GM23338 (cell line): ENCODE data around the gene UST. TPM values are rescaled to one million over a fixed set of nuclear protein-coding genes. Genes with fewer than 3 reads are reported as not detected.

Source experiments
- ATAC-seq: fragments of 200-7000 bp; cut with Tn5 transposase; 3 replicates; pipeline ENCODE4 v1.9.1; 2020
- DNase-seq: peaks from one replicate; pipeline ENCODE4 v3.0.0-alpha.2; 2015; ENCODE audit warnings: low spot score
- H2AFZ ChIP-seq: fragments of 200-600 bp; sonication (generic); 2 replicates; pipeline ENCODE4 v1.8.0; 2016; ENCODE audit warnings: antibody characterized with exemption, mild to moderate bottlenecking, moderate library complexity
- H3F3A ChIP-seq: fragments of 200-600 bp; sonication (generic); replicated peaks from 2 replicates; pipeline ENCODE4 v1.8.0; 2017; ENCODE audit warnings: antibody characterized with exemption, mixed run types, low read depth
- H3K27ac ChIP-seq: fragments of 200-600 bp; sonication (generic); 2 replicates; pipeline ENCODE4 v1.6.1; 2016; ENCODE audit warnings: low read depth
- H3K27me3 ChIP-seq: fragments of 200-600 bp; sonication (generic); 2 replicates; pipeline ENCODE4 v1.8.0; 2016; ENCODE audit warnings: mild to moderate bottlenecking, mixed run types, moderate library complexity; ENCODE audit not compliant: insufficient read depth
- H3K36me3 ChIP-seq: fragments of 200-600 bp; sonication (generic); 2 replicates; pipeline ENCODE4 v1.8.0; 2016; ENCODE audit warnings: mild to moderate bottlenecking; ENCODE audit not compliant: insufficient read depth
- H3K4me1 ChIP-seq: fragments of 200-600 bp; sonication (generic); 2 replicates; pipeline ENCODE4 v1.8.0; 2016; ENCODE audit warnings: mild to moderate bottlenecking, moderate library complexity; ENCODE audit not compliant: insufficient read depth
- H3K4me2 ChIP-seq: fragments of 200-600 bp; sonication (generic); 2 replicates; pipeline ENCODE4 v1.7.1; 2017; ENCODE audit warnings: mixed run types
- H3K4me3 ChIP-seq: fragments of 200-600 bp; sonication (generic); 2 replicates; pipeline ENCODE4 v1.6.1; 2016; ENCODE audit warnings: mixed run types
- H3K79me2 ChIP-seq: fragments of 200-600 bp; sonication (generic); replicated peaks from 2 replicates; pipeline ENCODE4 v1.8.0; 2017; ENCODE audit warnings: mild to moderate bottlenecking; ENCODE audit not compliant: insufficient read depth
- H3K9me2 ChIP-seq: fragments of 200-600 bp; sonication (generic); 2 replicates; pipeline ENCODE4 v1.8.0; 2017; ENCODE audit not compliant: insufficient read depth
- H4K20me1 ChIP-seq: fragments of 200-600 bp; sonication (generic); replicated peaks from 2 replicates; pipeline ENCODE4 v1.8.0; 2017; ENCODE audit warnings: mild to moderate bottlenecking; ENCODE audit not compliant: insufficient read depth
- H3K27ac Mint-ChIP-seq: 2 replicates; pipeline ENCODE4 v1.8.0; 2020; ENCODE audit warnings: inconsistent platforms, mild to moderate bottlenecking, moderate library complexity, mixed read lengths
- H3K27me3 Mint-ChIP-seq: 3 replicates; pipeline ENCODE4 v1.8.0; 2022; ENCODE audit warnings: low read depth, mild to moderate bottlenecking, moderate library complexity, mixed read lengths, inconsistent platforms; ENCODE audit not compliant: insufficient read depth, poor library complexity
- H3K36me3 Mint-ChIP-seq: 3 replicates; pipeline ENCODE4 v1.8.0; 2021; ENCODE audit warnings: low read depth, mild to moderate bottlenecking, inconsistent platforms, moderate library complexity, mixed read lengths
- H3K4me1 Mint-ChIP-seq: 3 replicates; pipeline ENCODE4 v1.8.0; 2020; ENCODE audit warnings: mild to moderate bottlenecking, inconsistent platforms, mixed read lengths
- H3K4me3 Mint-ChIP-seq: 3 replicates; pipeline ENCODE4 v1.8.0; 2021; ENCODE audit warnings: moderate library complexity, mild to moderate bottlenecking, inconsistent platforms, mixed read lengths
- H3K9me3 Mint-ChIP-seq: 3 replicates; pipeline ENCODE4 v1.8.0; 2020; ENCODE audit warnings: moderate library complexity, mild to moderate bottlenecking, inconsistent platforms, mixed read lengths
- CREB1 ChIP-seq: fragments of 250-450 bp; sonication (Bioruptor Pico); IDR thresholded peaks from 2 replicates; pipeline ENCODE4 v1.5.0; 2020; ENCODE audit warnings: low read depth, mild to moderate bottlenecking, moderate library complexity
- EZH2 ChIP-seq: fragments of 200-600 bp; sonication (generic); IDR thresholded peaks from one replicate; pipeline ENCODE4 v1.8.0; 2017; ENCODE audit warnings: antibody characterized with exemption, mild to moderate bottlenecking, low read depth; ENCODE audit not compliant: unreplicated experiment
- EZH2phosphoT487 ChIP-seq: fragments of 200-600 bp; sonication (generic); IDR thresholded peaks from one replicate; pipeline ENCODE4 v1.8.1; 2018; ENCODE audit warnings: antibody characterized with exemption; ENCODE audit not compliant: unreplicated experiment
- JUNB ChIP-seq: IDR thresholded peaks from one replicate; pipeline ENCODE4 v1.6.1; 2016; ENCODE audit warnings: antibody characterized with exemption; ENCODE audit not compliant: unreplicated experiment
- NANOG ChIP-seq: IDR thresholded peaks from 2 replicates; pipeline ENCODE4 v1.6.1; 2016; ENCODE audit warnings: antibody characterized with exemption, borderline replicate concordance
- POLR2AphosphoS5 ChIP-seq: IDR thresholded peaks from 2 replicates; pipeline ENCODE4 v1.6.1; 2016; ENCODE audit warnings: antibody characterized with exemption, low read depth
- STAT1 ChIP-seq: IDR thresholded peaks from one replicate; pipeline ENCODE4 v1.6.1; 2016; ENCODE audit warnings: antibody characterized with exemption; ENCODE audit not compliant: unreplicated experiment
- ZNF331 ChIP-seq: fragments of 250-450 bp; sonication (Bioruptor Pico); IDR thresholded peaks from 2 replicates; pipeline ENCODE4 v1.5.0; 2020; ENCODE audit warnings: low read depth, mild to moderate bottlenecking, moderate library complexity
- polyA plus RNA-seq: library from polyadenylated mRNA; unstranded; fragments of >200 nt; fragmentation: Nextera tagmentation; extraction: Ambion mirVana; gene quantifications from 2 replicates; pipeline ENCODE4 v1.2.1, GENCODE V29; 2016
- total RNA-seq: library from RNA; depleted of rRNA; stranded (reverse); fragments of >200 nt; shearing (Covaris generic); gene quantifications from 2 replicates; pipeline ENCODE4 v1.2.3, GENCODE V29; 2014
- TF ChIP-seq, protein P1 (sequence below): fragments of 250-450 bp; sonication (Bioruptor Pico); IDR thresholded peaks from 2 replicates; pipeline ENCODE4 v1.5.0; 2020; ENCODE audit warnings: mild to moderate bottlenecking, moderate library complexity
- TF ChIP-seq, protein P2 (sequence below), 2 experiments: fragments of 200-600 bp in 1 of 2; sonication (generic) in 1 of 2; conservative IDR thresholded peaks; 2 replicates each; pipeline versions ENCODE4 v1.5.1 to v1.6.1; 2016 to 2017; ENCODE audit warnings: antibody characterized with exemption in 2 of 2, low read depth in 2 of 2, mild to moderate bottlenecking in 2 of 2, moderate library complexity in 1 of 2
- TF ChIP-seq, protein P3 (sequence below): IDR thresholded peaks from one replicate; pipeline ENCODE4 v1.6.1; 2018; ENCODE audit warnings: antibody characterized with exemption; ENCODE audit not compliant: unreplicated experiment
- TF ChIP-seq, protein P4 (sequence below): IDR thresholded peaks from 2 replicates; pipeline ENCODE4 v1.6.1; 2016; ENCODE audit warnings: antibody characterized with exemption

Gene UST
- total and polyA plus RNA-seq, 2 experiments from 2014 or later: 12.6 to 33.0 TPM

DNA sequence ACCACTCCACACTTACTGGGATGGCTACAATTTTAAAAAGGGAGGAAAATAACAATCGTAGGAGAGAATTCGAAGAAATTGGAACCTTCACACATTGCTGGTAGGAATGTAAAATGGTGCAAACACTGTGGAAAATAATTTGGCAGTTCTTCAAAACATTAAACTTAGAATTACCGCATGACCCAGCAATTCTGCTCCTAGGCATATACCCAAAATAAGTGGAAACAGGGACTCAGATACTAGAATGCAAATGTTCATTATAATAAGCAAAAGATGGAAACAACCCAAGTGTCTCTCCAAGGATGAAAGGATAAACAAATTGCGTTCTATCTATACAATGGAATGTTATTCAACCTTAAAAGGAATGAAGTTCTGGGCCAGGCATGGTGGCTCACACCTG lies 325.2 kb downstream of the UST start:
- no peak overlapping the region for H3K4me3 Mint-ChIP-seq
- no peak overlapping the region for H2AFZ ChIP-seq
- H3K27me3 ChIP-seq: no peaks in the 10 kb centered on the region
- no peaks in the 10 kb centered on the region for H3K79me2 ChIP-seq
- no peak for TF ChIP-seq EZH2
- TF ChIP-seq POLR2AphosphoS5: no peak
- TF ChIP-seq EZH2phosphoT487: no peak
- TF ChIP-seq, protein P1, sequence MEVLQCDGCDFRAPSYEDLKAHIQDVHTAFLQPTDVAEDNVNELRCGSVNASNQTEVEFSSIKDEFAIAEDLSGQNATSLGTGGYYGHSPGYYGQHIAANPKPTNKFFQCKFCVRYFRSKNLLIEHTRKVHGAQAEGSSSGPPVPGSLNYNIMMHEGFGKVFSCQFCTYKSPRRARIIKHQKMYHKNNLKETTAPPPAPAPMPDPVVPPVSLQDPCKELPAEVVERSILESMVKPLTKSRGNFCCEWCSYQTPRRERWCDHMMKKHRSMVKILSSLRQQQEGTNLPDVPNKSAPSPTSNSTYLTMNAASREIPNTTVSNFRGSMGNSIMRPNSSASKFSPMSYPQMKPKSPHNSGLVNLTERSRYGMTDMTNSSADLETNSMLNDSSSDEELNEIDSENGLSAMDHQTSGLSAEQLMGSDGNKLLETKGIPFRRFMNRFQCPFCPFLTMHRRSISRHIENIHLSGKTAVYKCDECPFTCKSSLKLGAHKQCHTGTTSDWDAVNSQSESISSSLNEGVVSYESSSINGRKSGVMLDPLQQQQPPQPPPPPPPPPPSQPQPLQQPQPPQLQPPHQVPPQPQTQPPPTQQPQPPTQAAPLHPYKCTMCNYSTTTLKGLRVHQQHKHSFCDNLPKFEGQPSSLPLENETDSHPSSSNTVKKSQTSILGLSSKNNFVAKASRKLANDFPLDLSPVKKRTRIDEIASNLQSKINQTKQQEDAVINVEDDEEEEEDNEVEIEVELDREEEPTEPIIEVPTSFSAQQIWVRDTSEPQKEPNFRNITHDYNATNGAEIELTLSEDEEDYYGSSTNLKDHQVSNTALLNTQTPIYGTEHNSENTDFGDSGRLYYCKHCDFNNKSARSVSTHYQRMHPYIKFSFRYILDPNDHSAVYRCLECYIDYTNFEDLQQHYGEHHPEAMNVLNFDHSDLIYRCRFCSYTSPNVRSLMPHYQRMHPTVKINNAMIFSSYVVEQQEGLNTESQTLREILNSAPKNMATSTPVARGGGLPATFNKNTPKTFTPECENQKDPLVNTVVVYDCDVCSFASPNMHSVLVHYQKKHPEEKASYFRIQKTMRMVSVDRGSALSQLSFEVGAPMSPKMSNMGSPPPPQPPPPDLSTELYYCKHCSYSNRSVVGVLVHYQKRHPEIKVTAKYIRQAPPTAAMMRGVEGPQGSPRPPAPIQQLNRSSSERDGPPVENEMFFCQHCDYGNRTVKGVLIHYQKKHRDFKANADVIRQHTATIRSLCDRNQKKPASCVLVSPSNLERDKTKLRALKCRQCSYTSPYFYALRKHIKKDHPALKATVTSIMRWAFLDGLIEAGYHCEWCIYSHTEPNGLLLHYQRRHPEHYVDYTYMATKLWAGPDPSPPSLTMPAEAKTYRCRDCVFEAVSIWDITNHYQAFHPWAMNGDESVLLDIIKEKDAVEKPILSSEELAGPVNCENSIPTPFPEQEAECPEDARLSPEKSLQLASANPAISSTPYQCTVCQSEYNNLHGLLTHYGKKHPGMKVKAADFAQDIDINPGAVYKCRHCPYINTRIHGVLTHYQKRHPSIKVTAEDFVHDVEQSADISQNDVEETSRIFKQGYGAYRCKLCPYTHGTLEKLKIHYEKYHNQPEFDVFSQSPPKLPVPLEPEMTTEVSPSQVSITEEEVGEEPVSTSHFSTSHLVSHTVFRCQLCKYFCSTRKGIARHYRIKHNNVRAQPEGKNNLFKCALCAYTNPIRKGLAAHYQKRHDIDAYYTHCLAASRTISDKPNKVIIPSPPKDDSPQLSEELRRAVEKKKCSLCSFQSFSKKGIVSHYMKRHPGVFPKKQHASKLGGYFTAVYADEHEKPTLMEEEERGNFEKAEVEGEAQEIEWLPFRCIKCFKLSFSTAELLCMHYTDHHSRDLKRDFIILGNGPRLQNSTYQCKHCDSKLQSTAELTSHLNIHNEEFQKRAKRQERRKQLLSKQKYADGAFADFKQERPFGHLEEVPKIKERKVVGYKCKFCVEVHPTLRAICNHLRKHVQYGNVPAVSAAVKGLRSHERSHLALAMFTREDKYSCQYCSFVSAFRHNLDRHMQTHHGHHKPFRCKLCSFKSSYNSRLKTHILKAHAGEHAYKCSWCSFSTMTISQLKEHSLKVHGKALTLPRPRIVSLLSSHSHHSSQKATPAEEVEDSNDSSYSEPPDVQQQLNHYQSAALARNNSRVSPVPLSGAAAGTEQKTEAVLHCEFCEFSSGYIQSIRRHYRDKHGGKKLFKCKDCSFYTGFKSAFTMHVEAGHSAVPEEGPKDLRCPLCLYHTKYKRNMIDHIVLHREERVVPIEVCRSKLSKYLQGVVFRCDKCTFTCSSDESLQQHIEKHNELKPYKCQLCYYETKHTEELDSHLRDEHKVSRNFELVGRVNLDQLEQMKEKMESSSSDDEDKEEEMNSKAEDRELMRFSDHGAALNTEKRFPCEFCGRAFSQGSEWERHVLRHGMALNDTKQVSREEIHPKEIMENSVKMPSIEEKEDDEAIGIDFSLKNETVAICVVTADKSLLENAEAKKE (CRISPR knock-in tag): no peak
- no peak for TF ChIP-seq CREB1 (CRISPR knock-in tag)
- TF ChIP-seq, protein P2, sequence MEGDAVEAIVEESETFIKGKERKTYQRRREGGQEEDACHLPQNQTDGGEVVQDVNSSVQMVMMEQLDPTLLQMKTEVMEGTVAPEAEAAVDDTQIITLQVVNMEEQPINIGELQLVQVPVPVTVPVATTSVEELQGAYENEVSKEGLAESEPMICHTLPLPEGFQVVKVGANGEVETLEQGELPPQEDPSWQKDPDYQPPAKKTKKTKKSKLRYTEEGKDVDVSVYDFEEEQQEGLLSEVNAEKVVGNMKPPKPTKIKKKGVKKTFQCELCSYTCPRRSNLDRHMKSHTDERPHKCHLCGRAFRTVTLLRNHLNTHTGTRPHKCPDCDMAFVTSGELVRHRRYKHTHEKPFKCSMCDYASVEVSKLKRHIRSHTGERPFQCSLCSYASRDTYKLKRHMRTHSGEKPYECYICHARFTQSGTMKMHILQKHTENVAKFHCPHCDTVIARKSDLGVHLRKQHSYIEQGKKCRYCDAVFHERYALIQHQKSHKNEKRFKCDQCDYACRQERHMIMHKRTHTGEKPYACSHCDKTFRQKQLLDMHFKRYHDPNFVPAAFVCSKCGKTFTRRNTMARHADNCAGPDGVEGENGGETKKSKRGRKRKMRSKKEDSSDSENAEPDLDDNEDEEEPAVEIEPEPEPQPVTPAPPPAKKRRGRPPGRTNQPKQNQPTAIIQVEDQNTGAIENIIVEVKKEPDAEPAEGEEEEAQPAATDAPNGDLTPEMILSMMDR (conservative IDR thresholded peaks at IDR 0.05; ENCODE audit: low read depth in 2 of 2): no peak
- TF ChIP-seq NANOG: no peak
- TF ChIP-seq, protein P3, sequence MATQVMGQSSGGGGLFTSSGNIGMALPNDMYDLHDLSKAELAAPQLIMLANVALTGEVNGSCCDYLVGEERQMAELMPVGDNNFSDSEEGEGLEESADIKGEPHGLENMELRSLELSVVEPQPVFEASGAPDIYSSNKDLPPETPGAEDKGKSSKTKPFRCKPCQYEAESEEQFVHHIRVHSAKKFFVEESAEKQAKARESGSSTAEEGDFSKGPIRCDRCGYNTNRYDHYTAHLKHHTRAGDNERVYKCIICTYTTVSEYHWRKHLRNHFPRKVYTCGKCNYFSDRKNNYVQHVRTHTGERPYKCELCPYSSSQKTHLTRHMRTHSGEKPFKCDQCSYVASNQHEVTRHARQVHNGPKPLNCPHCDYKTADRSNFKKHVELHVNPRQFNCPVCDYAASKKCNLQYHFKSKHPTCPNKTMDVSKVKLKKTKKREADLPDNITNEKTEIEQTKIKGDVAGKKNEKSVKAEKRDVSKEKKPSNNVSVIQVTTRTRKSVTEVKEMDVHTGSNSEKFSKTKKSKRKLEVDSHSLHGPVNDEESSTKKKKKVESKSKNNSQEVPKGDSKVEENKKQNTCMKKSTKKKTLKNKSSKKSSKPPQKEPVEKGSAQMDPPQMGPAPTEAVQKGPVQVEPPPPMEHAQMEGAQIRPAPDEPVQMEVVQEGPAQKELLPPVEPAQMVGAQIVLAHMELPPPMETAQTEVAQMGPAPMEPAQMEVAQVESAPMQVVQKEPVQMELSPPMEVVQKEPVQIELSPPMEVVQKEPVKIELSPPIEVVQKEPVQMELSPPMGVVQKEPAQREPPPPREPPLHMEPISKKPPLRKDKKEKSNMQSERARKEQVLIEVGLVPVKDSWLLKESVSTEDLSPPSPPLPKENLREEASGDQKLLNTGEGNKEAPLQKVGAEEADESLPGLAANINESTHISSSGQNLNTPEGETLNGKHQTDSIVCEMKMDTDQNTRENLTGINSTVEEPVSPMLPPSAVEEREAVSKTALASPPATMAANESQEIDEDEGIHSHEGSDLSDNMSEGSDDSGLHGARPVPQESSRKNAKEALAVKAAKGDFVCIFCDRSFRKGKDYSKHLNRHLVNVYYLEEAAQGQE: no peak
- TF ChIP-seq, protein P4, sequence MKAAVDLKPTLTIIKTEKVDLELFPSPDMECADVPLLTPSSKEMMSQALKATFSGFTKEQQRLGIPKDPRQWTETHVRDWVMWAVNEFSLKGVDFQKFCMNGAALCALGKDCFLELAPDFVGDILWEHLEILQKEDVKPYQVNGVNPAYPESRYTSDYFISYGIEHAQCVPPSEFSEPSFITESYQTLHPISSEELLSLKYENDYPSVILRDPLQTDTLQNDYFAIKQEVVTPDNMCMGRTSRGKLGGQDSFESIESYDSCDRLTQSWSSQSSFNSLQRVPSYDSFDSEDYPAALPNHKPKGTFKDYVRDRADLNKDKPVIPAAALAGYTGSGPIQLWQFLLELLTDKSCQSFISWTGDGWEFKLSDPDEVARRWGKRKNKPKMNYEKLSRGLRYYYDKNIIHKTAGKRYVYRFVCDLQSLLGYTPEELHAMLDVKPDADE: no peak
- no peak for TF ChIP-seq JUNB
- no peak for TF ChIP-seq STAT1
- no peak for TF ChIP-seq ZNF331 (CRISPR knock-in tag)
- ATAC-seq: no peak
- H3K9me2 ChIP-seq: no peaks in the 10 kb centered on the region
- no peaks in the 10 kb centered on the region for H3K9me3 Mint-ChIP-seq
- H3K4me1 Mint-ChIP-seq: no peaks in the 10 kb centered on the region
- peaks cover 20% of the 10 kb centered on the region; the same call in 2 of the 3 replicates for H3K36me3 Mint-ChIP-seq
- H3K36me3 ChIP-seq: 0 out of 2 replicates have a peak, but pooled peaks cover 4% of the 10 kb centered on the region
- H3K4me1 ChIP-seq: no peaks in the 10 kb centered on the region
- no peak for DNase-seq
- H3K27me3 Mint-ChIP-seq: peaks cover 2% of the 10 kb centered on the region
- H3K4me3 ChIP-seq: no peak overlapping the region
- H3K4me2 ChIP-seq: no peak overlapping the region
- H3K27ac ChIP-seq: no peak overlapping the region
- H3F3A ChIP-seq: no peaks in the 10 kb centered on the region
- no peaks in the 10 kb centered on the region for H4K20me1 ChIP-seq
- H3K27ac Mint-ChIP-seq: no peak overlapping the region
